ENCODE measurements around the gene ANKRD60. TPM values are rescaled to one million over a fixed set of nuclear protein-coding genes. Genes with fewer than 3 reads are reported as not detected.

Gene ANKRD60
- total RNA-seq, 1 experiment from 2014 or later = not detected

DNA sequence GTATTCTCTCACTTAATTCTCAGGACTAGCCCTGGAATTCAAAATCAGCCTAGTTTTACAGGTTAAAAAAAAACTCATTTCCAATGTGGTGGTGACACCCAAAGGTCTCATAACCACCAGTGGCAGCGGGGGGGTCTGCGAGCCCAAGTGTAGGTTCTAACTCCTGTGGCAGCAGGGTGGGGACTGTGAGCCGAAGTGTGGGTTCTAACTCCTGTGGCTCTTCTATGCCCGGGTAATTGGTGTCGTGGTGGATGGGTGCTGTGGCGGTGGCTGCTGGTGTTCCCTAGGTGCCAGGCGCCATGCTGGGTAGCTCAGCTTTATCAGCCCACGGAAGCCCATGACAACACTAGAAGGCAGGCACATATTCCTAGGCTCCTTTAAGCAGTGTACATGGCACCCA, 4.9 kb upstream of the ANKRD60 start:
- no peak overlapping the region for H2BK5ac ChIP-seq (ENCODE audit: insufficient read length, low read length)
- H3K4ac ChIP-seq (ENCODE audit: low read depth, low read length) = no peak overlapping the region
- Mint-ChIP-seq H3K27me3 (ENCODE audit: low read depth) (peaks cover 24% of the 10 kb centered on the region), H3K36me3 (ENCODE audit: insufficient read depth in 1 of 3, low read depth in 3 of 3) (peaks cover 0 to 4% (median 3%) of the 10 kb centered on the region in 3 experiments; a peak in 3 of 7 replicates), H3K27ac (no peak overlapping the region), H3K4me1 (peaks cover 27% of the 10 kb centered on the region in 2 experiments), H3K9me3 (no peaks in the 10 kb centered on the region), H3K4me3 (no peak overlapping the region)
- H3K27me3 ChIP-seq (ENCODE audit: insufficient read depth, low read length) = no peaks in the 10 kb centered on the region
- H3K9me3 ChIP-seq (ENCODE audit: control insufficient read depth, low read depth, low read length) = no peaks in the 10 kb centered on the region
- H2BK20ac ChIP-seq (ENCODE audit: low read depth, low read length, poor library complexity, severe bottlenecking) = no peak overlapping the region
- peaks cover 13% of the 10 kb centered on the region for H3K23me2 ChIP-seq (ENCODE audit: insufficient read length, low read depth, low read length, poor library complexity, severe bottlenecking)
- no peak overlapping the region for H3K4me2 ChIP-seq (ENCODE audit: insufficient read depth, insufficient read length, low read length)
- no peak overlapping the region for H3T11ph ChIP-seq (ENCODE audit: low read length)
- H4K20me1 ChIP-seq (ENCODE audit: control insufficient read depth, insufficient read depth, insufficient read length) = no peaks in the 10 kb centered on the region
- H3K27ac ChIP-seq (ENCODE audit: insufficient read length, low read depth, low read length) = no peak overlapping the region
- no peak for DNase-seq
- no peak overlapping the region for H2BK120ac ChIP-seq (ENCODE audit: low read depth, low read length, poor library complexity, severe bottlenecking)
- no peak overlapping the region for H3K56ac ChIP-seq (ENCODE audit: insufficient read length, low read depth, low read length)
- H3K79me2 ChIP-seq (ENCODE audit: insufficient read depth, low read length) = no peaks in the 10 kb centered on the region
- H2AK5ac ChIP-seq (ENCODE audit: insufficient read length, low read length) = no peak overlapping the region
- no peak overlapping the region for H2BK12ac ChIP-seq (ENCODE audit: insufficient read length, low read depth, low read length)
- H3K14ac ChIP-seq (ENCODE audit: insufficient read depth, low read length) = no peak overlapping the region
- H4K91ac ChIP-seq (ENCODE audit: insufficient read length, low read depth, low read length) = no peak overlapping the region
- no peak overlapping the region for H4K8ac ChIP-seq (replicated peaks; ENCODE audit: insufficient read length, low read depth, low read length)
- H2AFZ ChIP-seq (ENCODE audit: low read length) = no peak overlapping the region
- no peak overlapping the region for H3K9ac ChIP-seq (ENCODE audit: extremely low read depth, insufficient read length, low read length)
- no peak overlapping the region for H4K5ac ChIP-seq (ENCODE audit: insufficient read length, low read depth, low read length)
- H3K18ac ChIP-seq (ENCODE audit: insufficient read length, low read depth, low read length) = no peak overlapping the region
- H3K79me1 ChIP-seq (ENCODE audit: insufficient read depth, low read depth, low read length, poor library complexity, severe bottlenecking) = no peaks in the 10 kb centered on the region
- no peak overlapping the region for H3K23ac ChIP-seq (ENCODE audit: insufficient read length, low read depth, low read length)
- TF ChIP-seq, protein P1, sequence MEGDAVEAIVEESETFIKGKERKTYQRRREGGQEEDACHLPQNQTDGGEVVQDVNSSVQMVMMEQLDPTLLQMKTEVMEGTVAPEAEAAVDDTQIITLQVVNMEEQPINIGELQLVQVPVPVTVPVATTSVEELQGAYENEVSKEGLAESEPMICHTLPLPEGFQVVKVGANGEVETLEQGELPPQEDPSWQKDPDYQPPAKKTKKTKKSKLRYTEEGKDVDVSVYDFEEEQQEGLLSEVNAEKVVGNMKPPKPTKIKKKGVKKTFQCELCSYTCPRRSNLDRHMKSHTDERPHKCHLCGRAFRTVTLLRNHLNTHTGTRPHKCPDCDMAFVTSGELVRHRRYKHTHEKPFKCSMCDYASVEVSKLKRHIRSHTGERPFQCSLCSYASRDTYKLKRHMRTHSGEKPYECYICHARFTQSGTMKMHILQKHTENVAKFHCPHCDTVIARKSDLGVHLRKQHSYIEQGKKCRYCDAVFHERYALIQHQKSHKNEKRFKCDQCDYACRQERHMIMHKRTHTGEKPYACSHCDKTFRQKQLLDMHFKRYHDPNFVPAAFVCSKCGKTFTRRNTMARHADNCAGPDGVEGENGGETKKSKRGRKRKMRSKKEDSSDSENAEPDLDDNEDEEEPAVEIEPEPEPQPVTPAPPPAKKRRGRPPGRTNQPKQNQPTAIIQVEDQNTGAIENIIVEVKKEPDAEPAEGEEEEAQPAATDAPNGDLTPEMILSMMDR (conservative IDR thresholded peaks at IDR 0.05) = no peak
- H3K4me1 ChIP-seq (ENCODE audit: insufficient read depth, low read length) = no peaks in the 10 kb centered on the region
- H2BK15ac ChIP-seq (ENCODE audit: low read depth, low read length) = no peak overlapping the region
- WGBS (ENCODE audit: extremely low coverage, insufficient read length, low lambda C conversion rate) = no CpG with 5 or more reads among the region's 8 CpGs
